ENCODE results near the gene BCR. TPM values are rescaled to one million over a fixed set of nuclear protein-coding genes. Genes with fewer than 3 reads are reported as not detected.

The BCR gene
- total and polyA plus RNA-seq, 10 donors, result 15.2 to 64.8 (median 50.7) TPM

- Histone ChIP-seq H3K36me3 (peaks cover 0 to 7% (median 0%) of the 10 kb centered on the region in 6 donors), H3K9me3 (no peaks in the 10 kb centered on the region), H3K4me3 (no peak overlapping the region), H3K27ac (peak overlapping the region in 2 of 8 donors; percentile 94 to 98), H3K27me3 (replicated peaks in 1 of 7) (no peaks in the 10 kb centered on the region), H3K4me1 (peaks cover 6 to 87% (median 41%) of the 10 kb centered on the region in 6 donors)
- TF ChIP-seq POLR2AphosphoS5 (IDR thresholded peaks at IDR 0.05) (no peak), CTCF (IDR thresholded peaks at IDR 0.05 in 8 of 11, conservative IDR thresholded peaks at IDR 0.05 in 3 of 11) (no peak)
- intact Hi-C loops (cut with DNase I; ENCODE audit: low total_unique reads), result no loop called here
- 89 to 96% (median 92%) methylated on average over 14 to 15 of the region's 15 CpGs for WGBS, 5 donors
- DNase-seq, result peak; percentile 67
These were observed 30.5 kb upstream of the BCR start for GRCh38 chr22:23149743-23150238.

GRCh38 chr22:23150762-23151161 is 29.5 kb upstream of the BCR start:
- H3K27ac ChIP-seq, result peak overlapping the region in 5 of 8 donors; percentile 47 to 98 (median 91)
- H3K27me3 ChIP-seq (replicated peaks in 1 of 7), result no peaks in the 10 kb centered on the region
- TF ChIP-seq POLR2A (IDR thresholded peaks at IDR 0.05), result no peak
- no peak for TF ChIP-seq POLR2AphosphoS5 (IDR thresholded peaks at IDR 0.05)
- TF ChIP-seq CTCF (IDR thresholded peaks at IDR 0.05 in 8 of 11, conservative IDR thresholded peaks at IDR 0.05 in 3 of 11), result no peak
- H3K9me3 ChIP-seq, result no peaks in the 10 kb centered on the region
- DNase-seq, result no peak
- H3K36me3 ChIP-seq, result peaks cover 0 to 7% (median 0%) of the 10 kb centered on the region in 6 donors
- 66 to 95% (median 80%) methylated on average over 6 of the region's 6 CpGs for WGBS, 5 donors
- no peak overlapping the region for H3K4me3 ChIP-seq
- intact Hi-C loops (cut with DNase I; ENCODE audit: low total_unique reads), result no loop called here
- H3K4me1 ChIP-seq, result peaks cover 0 to 77% (median 31%) of the 10 kb centered on the region in 6 donors

GRCh38 chr22:23151827-23152226 is 28.5 kb upstream of the BCR start:
- intact Hi-C loops (cut with DNase I; ENCODE audit: low total_unique reads), result no loop called here
- Histone ChIP-seq H3K36me3 (peaks cover 0 to 7% (median 0%) of the 10 kb centered on the region in 6 donors), H3K4me3 (peak overlapping the region in 3 of 8 donors; percentile 25 to 56 (median 26)), H3K27ac (peak overlapping the region in 5 of 8 donors; percentile 81 to 98 (median 91)), H3K4me1 (peaks cover 0 to 67% (median 29%) of the 10 kb centered on the region in 6 donors), H3K9me3 (no peaks in the 10 kb centered on the region), H3K27me3 (replicated peaks in 1 of 7) (no peaks in the 10 kb centered on the region)
- WGBS, 5 donors, result 93 to 95% (median 94%) methylated on average over 13 to 16 of the region's 16 CpGs
- no peak for DNase-seq
- TF ChIP-seq CTCF (IDR thresholded peaks at IDR 0.05 in 8 of 11, conservative IDR thresholded peaks at IDR 0.05 in 3 of 11) (no peak), POLR2A (IDR thresholded peaks at IDR 0.05) (no peak), POLR2AphosphoS5 (IDR thresholded peaks at IDR 0.05) (no peak)

GRCh38 chr22:23152238-23153114 is 27.8 kb upstream of the BCR start:
- H3K27me3 ChIP-seq (replicated peaks in 1 of 7), result no peaks in the 10 kb centered on the region
- intact Hi-C loops (cut with DNase I; ENCODE audit: low total_unique reads), result no loop called here
- peaks cover 0 to 7% (median 0%) of the 10 kb centered on the region in 6 donors for H3K36me3 ChIP-seq
- peak overlapping the region in 4 of 8 donors; percentile 15 to 56 (median 26) for H3K4me3 ChIP-seq
- WGBS, 5 donors, result 54 to 71% (median 62%) methylated on average over 18 to 19 of the region's 19 CpGs
- peak overlapping the region in 7 of 8 donors; percentile 79 to 98 (median 86) for H3K27ac ChIP-seq
- peaks cover 0 to 67% (median 27%) of the 10 kb centered on the region in 6 donors for H3K4me1 ChIP-seq
- DNase-seq, result peak; percentile 86
- TF ChIP-seq CTCF (IDR thresholded peaks at IDR 0.05 in 8 of 11, conservative IDR thresholded peaks at IDR 0.05 in 3 of 11) (no peak), POLR2AphosphoS5 (IDR thresholded peaks at IDR 0.05) (peak; percentile 62 to 78 (median 70))
- H3K9me3 ChIP-seq, result no peaks in the 10 kb centered on the region
